CD4-positive, alpha-beta T cell treated with Interleukin-4 for 4 hours (primary cell): ENCODE results near the gene CSAG1.
"Not testable (repeated sequence)": the region's sequence is repeated elsewhere in the genome, so short reads cannot be mapped to it uniquely, and the experiment has no call there.

Source experiments
- DNase-seq: peaks from one replicate; pipeline ENCODE4 v3.0.0-alpha.2; 2020

Gene CSAG1, protein sequence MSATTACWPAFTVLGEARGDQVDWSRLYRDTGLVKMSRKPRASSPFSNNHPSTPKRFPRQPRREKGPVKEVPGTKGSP

DNA sequence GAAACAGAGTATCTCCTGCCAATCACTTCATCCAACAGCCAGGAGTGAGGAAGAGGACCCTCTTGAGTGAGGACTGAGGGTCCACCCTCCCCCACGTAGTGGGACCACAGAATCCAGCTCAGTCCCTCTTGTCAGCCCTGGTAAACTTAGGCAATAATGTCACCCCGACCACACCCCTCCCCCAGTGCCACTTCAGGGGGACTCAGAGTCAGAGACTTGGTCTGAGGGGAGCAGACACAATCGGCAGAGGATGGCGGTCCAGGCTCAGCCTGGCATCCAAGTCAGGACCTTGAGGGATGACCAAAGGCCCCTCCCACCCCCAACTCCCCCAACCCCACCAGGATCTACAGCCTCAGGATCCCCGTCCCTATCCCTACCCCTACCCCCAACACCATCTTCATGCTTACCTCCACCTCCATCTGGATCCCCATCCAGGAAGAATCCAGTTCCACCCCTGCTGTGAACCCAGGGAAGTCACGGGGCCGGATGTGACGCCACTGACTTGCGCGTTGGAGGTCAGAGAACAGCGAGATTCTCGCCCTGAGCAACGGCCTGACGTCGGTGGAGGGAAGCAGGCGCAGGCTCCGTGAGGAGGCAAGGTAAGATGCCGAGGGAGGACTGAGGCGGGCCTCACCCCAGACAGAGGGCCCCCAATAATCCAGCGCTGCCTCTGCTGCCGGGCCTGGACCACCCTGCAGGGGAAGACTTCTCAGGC, at the start of gene CSAG1, which contains the start of gene MAGEA12:
CSAG1 (minus strand) TSS at position 461 of the 715 bp plus-strand sequence. CDS start 1,261 bp downstream, outside the sequence.
MAGEA12 (plus strand) TSS at position 497 of the 715 bp plus-strand sequence. CDS start 2,405 bp downstream, outside the sequence.
- no peak for DNase-seq

DNA sequence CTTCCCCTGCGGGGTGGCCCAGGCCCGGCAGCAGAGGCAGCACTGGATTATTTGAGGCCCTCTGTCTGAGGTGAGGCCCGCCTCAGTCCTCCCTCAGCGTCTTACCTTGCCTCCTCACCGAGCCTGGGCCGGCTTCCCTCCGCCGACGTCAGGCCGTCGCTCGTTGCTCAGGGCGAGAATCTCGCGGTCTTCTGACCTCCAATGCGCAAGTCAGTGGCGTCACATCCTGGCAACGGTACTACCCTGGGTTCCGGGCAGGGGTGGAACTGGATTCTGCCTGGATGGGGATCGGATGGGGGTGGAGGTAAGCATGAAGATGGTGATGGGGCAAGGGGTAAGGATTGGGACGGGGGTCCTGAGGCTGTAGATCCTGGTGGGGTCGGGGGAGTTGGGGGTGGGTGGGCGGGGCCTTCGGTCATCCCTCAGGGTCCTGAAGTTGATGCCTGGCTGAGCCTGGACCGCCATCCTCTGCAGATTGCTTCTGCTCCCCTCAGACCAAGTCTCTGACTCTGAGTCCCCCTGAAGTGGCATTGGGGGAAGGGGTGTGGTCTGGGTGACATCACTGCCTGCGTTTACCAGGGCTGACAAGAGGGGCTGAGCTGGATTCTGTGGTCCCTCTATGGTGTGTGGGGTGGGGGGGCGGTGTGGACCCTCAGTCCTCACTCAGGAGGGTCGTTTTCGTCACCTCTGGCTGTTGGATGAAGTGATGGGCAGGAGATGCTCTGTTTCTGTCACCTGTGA, 36.2 kb upstream of the CSAG1 start, which contains the start of gene MAGEA6:
MAGEA6 (minus strand) TSS at position 141 of the 741 bp plus-strand sequence. CDS start 2,039 bp downstream, outside the sequence.
- DNase-seq, result not testable (repeated sequence)

DNA sequence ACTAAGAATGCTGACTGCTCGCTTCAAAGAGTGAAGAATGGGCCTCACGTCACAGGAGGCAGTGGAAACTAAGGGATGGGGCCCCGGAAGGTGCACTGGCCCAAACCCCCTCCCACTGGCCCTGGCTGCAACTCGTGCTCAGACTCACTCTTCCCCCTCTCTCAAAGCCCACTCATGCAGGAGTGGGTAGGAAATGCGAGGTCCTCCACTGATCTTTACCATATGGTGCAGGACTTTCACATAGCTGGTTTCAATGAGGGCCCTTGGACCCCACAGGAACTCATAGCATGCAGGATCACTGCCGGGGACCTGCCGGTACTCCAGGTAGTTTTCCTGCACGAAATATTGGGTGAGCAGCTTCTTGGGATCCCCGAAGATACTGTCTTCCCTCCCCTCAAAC, 33.0 kb upstream of the CSAG1 start:
- not testable (repeated sequence) for DNase-seq

DNA sequence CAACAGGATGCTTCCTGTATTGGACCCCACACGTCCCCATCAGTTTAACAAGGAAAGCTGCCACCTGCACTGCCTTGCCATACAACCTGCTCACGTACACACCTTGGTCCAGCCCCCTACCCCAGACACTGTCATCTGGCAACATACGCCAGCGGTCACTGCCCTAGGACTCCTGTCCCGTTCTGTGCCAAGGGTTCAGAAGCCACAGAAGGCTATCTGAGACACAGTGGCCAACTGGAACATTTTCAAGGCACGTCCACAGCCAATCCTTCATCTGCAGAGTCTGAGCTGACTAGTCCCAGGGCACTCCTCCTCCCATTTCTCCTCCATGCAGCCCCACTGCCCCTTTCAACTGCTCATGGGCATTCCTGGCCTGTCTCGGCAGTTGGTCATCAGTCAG, 28.1 kb upstream of the CSAG1 start:
- not testable (repeated sequence) for DNase-seq

DNA sequence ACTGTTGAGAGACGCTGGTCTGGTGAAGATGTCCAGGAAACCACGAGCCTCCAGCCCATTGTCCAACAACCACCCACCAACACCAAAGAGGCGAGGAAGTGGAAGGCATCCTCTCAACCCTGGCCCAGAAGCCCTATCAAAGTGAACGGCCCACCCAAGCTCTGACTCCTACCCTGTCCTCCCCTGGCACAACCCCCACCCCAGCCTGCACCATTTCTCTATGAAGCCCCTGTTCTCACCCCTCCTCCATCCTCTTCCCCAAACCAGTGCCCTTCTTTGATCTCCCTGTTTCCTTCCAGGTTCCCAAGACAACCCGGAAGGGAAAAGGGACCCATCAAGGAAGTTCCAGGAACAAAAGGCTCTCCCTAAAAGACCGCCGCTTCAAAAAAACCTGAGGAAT, 26.0 kb upstream of the CSAG1 start:
- not testable (repeated sequence) for DNase-seq

DNA sequence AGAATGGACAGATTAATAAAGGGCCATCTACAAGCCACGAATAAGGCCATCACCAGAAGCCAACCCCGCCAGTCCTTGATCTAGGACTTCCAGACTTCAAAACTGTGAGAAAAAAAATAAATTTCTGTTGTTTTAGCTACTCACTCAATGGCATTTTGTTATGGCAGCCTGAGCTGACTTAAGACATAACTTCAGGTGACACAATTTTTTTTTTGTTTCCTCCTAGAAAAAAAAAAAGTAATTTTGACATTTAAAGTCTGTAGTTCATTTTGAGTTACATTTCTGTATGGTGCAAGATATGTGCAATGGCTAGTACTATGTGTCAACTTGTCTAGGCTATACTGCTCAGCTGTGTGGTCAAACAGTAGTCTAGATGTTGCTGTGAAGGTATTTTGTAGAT, 25.4 kb upstream of the CSAG1 start, which contains the start of gene CSAG3:
CSAG3 (plus strand) TSS at position 301 of the 400 bp plus-strand sequence.
- DNase-seq, result not testable (repeated sequence)

DNA sequence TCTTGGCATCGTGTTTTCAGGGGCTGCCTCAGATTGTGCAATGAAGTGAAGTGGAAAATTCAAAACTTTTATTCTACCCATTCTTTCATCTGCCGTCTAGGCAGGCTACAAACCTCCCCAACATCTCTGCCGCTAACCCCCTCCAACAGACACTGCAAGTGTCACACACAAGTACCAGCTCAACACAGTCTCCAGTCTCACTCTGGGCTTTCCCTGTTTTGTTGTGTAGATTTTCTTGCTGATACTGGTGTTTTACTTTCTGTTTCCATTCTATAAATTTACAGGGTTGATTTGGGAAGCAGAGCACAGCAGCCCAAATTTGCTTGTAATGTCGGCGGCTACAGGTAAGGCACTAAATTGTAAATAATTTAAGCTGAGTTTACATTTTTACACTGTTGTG, 21.4 kb upstream of the CSAG1 start:
- not testable (repeated sequence) for DNase-seq

DNA sequence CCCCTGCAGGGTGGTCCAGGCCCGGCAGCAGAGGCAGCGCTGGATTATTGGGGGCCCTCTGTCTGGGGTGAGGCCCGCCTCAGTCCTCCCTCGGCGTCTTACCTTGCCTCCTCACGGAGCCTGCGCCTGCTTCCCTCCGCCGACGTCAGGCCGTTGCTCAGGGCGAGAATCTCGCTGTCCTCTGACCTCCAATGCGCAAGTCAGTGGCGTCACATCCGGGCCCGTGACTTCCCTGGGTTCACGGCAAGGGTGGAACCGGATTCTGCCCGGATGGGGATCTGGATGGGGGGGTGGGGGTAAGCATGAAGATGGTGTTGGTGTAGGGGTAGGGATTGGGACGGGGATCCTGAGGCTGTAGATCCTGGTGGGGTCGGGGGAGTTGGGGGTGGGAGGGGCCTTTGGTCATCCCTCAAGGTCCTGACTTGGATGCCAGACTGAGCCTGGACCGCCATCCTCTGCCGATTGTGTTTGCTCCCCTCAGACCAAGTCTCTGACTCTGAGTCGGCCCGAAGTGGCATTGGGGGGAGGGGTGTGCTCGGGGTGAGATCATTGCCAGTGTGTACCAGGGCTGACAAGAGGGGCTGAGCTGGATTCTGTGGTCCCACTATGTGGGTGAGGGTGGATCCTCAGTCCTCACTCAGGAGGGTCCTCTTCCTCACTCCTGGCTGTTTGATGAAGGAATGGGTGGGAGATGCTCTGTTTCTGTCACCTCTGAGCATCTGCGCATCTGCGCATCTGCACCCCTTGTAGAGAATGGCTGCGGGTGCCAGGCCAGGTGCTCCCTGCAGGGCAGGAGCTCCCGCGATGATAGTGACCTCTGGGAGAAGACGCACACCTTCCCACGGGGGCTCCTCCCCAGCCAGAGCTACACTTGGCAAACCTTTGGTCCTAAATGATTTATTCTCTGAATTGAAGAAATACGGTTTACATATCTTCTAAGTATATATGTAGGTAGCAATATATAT, 20.4 kb upstream of the CSAG1 start, which contains the start of gene MAGEA2:
MAGEA2 (minus strand) TSS at position 157 of the 965 bp plus-strand sequence. CDS start 2,479 bp downstream, outside the sequence.
- DNase-seq, result not testable (repeated sequence)

DNA sequence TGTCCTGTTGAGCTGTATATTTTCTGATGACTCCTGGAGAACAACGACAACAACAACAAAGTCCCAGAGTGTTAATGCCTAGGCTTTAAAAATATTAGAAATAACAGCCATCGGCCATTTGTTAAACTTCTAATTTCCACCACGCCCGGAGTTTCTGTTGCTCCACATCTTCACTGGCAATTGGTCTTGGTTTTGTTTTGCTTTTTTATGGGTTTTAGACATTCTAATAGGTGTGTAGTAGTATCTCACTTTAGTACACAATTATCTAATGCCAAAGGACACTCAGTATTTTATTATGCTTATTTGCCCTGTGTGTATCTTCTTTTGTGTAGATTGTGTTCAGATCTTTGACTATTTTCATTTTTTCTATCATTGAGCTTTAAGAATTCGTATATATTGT, 5.0 kb upstream of the CSAG1 start:
- DNase-seq, result no peak

DNA sequence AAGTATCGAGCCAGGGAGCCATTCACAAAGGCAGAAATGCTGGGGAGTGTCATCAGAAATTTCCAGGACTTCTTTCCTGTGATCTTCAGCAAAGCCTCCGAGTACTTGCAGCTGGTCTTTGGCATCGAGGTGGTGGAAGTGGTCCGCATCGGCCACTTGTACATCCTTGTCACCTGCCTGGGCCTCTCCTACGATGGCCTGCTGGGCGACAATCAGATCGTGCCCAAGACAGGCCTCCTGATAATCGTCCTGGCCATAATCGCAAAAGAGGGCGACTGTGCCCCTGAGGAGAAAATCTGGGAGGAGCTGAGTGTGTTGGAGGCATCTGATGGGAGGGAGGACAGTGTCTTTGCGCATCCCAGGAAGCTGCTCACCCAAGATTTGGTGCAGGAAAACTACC, 3.0 kb upstream of the CSAG1 start:
- not testable (repeated sequence) for DNase-seq

DNA sequence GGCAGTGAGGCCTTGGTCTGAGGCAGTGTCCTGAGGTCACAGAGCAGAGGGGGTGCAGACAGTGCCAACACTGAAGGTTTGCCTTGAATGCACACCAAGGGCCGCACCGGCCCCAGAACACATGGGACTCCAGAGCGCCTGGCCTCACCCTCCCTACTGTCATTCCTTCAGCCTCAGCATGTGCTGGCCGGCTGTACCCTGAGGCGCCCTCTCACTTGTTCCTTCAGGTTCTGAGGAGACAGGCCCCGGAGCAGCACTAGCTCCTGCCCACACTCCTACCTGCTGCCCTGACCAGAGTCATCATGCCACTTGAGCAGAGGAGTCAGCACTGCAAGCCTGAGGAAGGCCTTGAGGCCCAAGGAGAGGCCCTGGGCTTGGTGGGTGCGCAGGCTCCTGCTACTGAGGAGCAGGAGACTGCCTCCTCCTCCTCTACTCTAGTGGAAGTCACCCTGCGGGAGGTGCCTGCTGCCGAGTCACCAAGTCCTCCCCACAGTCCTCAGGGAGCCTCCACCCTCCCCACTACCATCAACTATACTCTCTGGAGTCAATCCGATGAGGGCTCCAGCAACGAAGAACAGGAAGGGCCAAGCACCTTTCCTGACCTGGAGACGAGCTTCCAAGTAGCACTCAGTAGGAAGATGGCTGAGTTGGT, 2.5 kb upstream of the CSAG1 start:
- no peak for DNase-seq

DNA sequence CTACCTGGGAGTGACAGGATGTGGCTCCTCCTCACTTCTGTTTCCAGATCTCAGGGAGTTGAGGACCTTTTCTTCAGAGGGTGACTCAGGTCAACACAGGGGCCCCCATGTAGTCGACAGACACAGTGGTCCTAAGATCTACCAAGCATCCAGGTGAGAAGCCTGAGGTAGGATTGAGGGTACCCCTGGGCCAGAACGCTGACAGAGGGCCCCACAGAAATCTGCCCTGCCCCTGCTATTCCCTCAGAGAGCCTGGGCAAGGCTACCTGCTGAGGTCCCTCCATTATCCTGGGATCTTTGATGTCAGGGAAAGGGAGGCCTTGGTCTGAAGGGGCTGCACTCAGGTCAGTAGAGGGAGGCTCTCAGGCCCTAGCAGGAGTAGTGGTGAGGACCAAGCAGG, 1.6 kb upstream of the CSAG1 start:
- no peak for DNase-seq

DNA sequence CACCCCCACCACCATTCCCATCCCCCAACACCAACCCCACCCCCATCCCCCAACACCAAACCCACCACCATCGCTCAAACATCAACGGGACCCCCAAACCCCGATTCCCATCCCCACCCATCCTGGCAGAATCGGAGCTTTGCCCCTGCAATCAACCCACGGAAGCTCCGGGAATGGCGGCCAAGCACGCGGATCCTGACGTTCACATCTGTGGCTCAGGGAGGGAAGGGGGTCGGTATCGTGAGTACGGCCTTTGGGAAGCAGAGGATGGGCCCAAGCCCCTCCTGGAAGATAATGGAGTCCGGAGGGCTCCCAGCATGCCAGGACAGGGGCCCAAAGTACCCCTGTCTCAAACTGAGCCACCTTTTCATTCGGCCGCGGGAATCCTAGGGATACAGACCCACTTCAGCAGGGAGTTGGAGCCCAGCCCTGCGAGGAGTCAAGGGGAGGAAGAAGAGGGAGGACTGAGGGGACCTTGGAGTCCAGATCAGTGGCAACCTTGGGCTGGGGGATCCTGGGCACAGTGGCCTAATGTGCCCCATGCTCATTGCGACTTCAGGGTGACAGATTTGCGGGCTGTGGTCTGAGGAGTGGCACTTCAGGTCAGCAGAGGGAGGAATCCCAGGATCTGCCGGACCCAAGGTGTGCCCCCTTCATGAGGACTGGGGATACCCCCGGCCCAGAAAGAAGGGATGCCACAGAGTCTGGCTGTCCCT, 780 bp upstream of the CSAG1 start:
- not testable (repeated sequence) for DNase-seq

DNA sequence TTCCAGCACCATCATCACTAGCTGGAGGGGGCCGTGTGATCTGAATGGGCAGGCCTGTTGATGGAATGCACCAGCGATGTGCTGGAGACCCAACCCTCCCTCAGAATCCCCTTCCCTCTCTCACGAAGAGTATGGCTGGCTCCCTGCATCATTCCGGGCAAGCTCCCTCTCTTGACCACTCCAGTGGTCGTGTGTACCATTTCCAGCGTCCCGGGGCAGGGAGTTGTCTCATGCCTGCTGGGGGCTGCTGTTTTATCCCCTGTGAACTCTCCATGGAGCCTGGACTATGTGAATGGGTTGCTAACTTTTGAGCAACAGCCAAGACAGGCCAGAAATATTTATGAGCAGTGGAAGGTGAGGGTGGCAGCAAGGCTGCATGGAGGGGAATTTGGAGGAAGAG, 8.1 kb downstream of the CSAG1 start:
- DNase-seq, result no peak

DNA sequence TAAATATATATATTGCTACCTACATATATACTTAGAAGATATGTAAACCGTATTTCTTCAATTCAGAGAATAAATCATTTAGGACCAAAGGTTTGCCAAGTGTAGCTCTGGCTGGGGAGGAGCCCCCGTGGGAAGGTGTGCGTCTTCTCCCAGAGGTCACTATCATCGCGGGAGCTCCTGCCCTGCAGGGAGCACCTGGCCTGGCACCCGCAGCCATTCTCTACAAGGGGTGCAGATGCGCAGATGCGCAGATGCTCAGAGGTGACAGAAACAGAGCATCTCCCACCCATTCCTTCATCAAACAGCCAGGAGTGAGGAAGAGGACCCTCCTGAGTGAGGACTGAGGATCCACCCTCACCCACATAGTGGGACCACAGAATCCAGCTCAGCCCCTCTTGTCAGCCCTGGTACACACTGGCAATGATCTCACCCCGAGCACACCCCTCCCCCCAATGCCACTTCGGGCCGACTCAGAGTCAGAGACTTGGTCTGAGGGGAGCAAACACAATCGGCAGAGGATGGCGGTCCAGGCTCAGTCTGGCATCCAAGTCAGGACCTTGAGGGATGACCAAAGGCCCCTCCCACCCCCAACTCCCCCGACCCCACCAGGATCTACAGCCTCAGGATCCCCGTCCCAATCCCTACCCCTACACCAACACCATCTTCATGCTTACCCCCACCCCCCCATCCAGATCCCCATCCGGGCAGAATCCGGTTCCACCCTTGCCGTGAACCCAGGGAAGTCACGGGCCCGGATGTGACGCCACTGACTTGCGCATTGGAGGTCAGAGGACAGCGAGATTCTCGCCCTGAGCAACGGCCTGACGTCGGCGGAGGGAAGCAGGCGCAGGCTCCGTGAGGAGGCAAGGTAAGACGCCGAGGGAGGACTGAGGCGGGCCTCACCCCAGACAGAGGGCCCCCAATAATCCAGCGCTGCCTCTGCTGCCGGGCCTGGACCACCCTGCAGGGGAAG, 19.4 kb downstream of the CSAG1 start, which contains the start of gene MAGEA2B:
MAGEA2B (plus strand) TSS at position 814 of the 973 bp plus-strand sequence. CDS start 2,479 bp downstream, outside the sequence.
- not testable (repeated sequence) for DNase-seq

DNA sequence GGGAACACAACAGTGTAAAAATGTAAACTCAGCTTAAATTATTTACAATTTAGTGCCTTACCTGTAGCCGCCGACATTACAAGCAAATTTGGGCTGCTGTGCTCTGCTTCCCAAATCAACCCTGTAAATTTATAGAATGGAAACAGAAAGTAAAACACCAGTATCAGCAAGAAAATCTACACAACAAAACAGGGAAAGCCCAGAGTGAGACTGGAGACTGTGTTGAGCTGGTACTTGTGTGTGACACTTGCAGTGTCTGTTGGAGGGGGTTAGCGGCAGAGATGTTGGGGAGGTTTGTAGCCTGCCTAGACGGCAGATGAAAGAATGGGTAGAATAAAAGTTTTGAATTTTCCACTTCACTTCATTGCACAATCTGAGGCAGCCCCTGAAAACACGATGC, 20.3 kb downstream of the CSAG1 start:
- not testable (repeated sequence) for DNase-seq

DNA sequence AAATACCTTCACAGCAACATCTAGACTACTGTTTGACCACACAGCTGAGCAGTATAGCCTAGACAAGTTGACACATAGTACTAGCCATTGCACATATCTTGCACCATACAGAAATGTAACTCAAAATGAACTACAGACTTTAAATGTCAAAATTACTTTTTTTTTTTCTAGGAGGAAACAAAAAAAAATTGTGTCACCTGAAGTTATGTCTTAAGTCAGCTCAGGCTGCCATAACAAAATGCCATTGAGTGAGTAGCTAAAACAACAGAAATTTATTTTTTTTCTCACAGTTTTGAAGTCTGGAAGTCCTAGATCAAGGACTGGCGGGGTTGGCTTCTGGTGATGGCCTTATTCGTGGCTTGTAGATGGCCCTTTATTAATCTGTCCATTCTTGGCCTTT, 24.3 kb downstream of the CSAG1 start, which contains the start of gene CSAG2:
CSAG2 (minus strand) TSS at position 101 of the 400 bp plus-strand sequence. CDS start 161 bp downstream, outside the sequence.
- DNase-seq, result not testable (repeated sequence)

DNA sequence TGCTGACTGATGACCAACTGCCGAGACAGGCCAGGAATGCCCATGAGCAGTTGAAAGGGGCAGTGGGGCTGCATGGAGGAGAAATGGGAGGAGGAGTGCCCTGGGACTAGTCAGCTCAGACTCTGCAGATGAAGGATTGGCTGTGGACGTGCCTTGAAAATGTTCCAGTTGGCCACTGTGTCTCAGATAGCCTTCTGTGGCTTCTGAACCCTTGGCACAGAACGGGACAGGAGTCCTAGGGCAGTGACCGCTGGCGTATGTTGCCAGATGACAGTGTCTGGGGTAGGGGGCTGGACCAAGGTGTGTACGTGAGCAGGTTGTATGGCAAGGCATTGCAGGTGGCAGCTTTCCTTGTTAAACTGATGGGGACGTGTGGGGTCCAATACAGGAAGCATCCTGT, 27.0 kb downstream of the CSAG1 start:
- DNase-seq, result not testable (repeated sequence)

DNA sequence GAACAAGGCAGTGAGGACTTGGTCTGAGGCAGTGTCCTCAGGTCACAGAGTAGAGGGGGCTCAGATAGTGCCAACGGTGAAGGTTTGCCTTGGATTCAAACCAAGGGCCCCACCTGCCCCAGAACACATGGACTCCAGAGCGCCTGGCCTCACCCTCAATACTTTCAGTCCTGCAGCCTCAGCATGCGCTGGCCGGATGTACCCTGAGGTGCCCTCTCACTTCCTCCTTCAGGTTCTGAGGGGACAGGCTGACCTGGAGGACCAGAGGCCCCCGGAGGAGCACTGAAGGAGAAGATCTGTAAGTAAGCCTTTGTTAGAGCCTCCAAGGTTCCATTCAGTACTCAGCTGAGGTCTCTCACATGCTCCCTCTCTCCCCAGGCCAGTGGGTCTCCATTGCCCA, 33.1 kb downstream of the CSAG1 start:
- DNase-seq, result not testable (repeated sequence)
